ENCODE data around the gene C1QA. TPM values are rescaled to one million over a fixed set of nuclear protein-coding genes. Genes with fewer than 3 reads are reported as not detected.

C1QA gene
- total and polyA plus RNA-seq, 5 donors: 51.4 to 156 (median 112) TPM

GRCh38 chr1:22626237-22627157, 9.9 kb upstream of the C1QA start:
- Histone ChIP-seq H3K4me3 (ENCODE audit: low read length) (no peak overlapping the region), H3K27ac (ENCODE audit: low read length) (no peak overlapping the region), H3K4me1 (ENCODE audit: control insufficient read depth, insufficient read depth, low read length) (no peaks in the 10 kb centered on the region), H3K9me3 (ENCODE audit: control insufficient read depth, low read length) (no peaks in the 10 kb centered on the region), H3K27me3 (ENCODE audit: control insufficient read depth, insufficient read depth) (no peaks in the 10 kb centered on the region)
- DNase-seq (no peak), ATAC-seq (no peak)
- intact Hi-C loops (cut with DNase I): loop anchor here in 1 of 4 donors (10.0 kb wide), 1 partner anchor 82 kb away; no protein-coding TSS in a partner anchor
- WGBS: 20% methylated on average over 20 of the region's 20 CpGs

- Histone ChIP-seq H3K27me3 (ENCODE audit: control insufficient read depth, insufficient read depth) (no peaks in the 10 kb centered on the region), H3K4me3 (ENCODE audit: low read length) (no peak overlapping the region), H3K27ac (ENCODE audit: low read length) (no peak overlapping the region), H3K9me3 (ENCODE audit: control insufficient read depth, low read length) (no peaks in the 10 kb centered on the region), H3K4me1 (ENCODE audit: control insufficient read depth, insufficient read depth, low read length) (no peaks in the 10 kb centered on the region)
- intact Hi-C loops (cut with DNase I): loop anchor here in 1 of 4 donors (10.0 kb wide), 1 partner anchor 83 kb away; no protein-coding TSS in a partner anchor
- DNase-seq: no peak
- WGBS: 46% methylated on average over 5 of the region's 5 CpGs
- no peak for ATAC-seq
Observed at GRCh38 chr1:22627331-22627730, 9.1 kb upstream of the C1QA start.

GRCh38 chr1:22628698-22629444, 7.6 kb upstream of the C1QA start:
- 49% methylated on average over 11 of the region's 11 CpGs for WGBS
- Histone ChIP-seq H3K27ac (ENCODE audit: low read length) (no peak overlapping the region), H3K9me3 (ENCODE audit: control insufficient read depth, low read length) (no peaks in the 10 kb centered on the region), H3K4me1 (ENCODE audit: control insufficient read depth, insufficient read depth, low read length) (no peaks in the 10 kb centered on the region), H3K27me3 (ENCODE audit: control insufficient read depth, insufficient read depth) (no peaks in the 10 kb centered on the region), H3K4me3 (ENCODE audit: low read length) (no peak overlapping the region)
- intact Hi-C loops (cut with DNase I): loop anchor here in 1 of 4 donors (10.0 kb wide), 1 partner anchor 84 kb away; no protein-coding TSS in a partner anchor
- DNase-seq (no peak), ATAC-seq (no peak)

GRCh38 chr1:22629886-22630285, 6.5 kb upstream of the C1QA start:
- Histone ChIP-seq H3K4me3 (ENCODE audit: low read length) (no peak overlapping the region), H3K4me1 (ENCODE audit: control insufficient read depth, insufficient read depth, low read length) (no peaks in the 10 kb centered on the region), H3K9me3 (ENCODE audit: control insufficient read depth, low read length) (no peaks in the 10 kb centered on the region), H3K27me3 (ENCODE audit: control insufficient read depth, insufficient read depth) (no peaks in the 10 kb centered on the region), H3K27ac (ENCODE audit: low read length) (no peak overlapping the region)
- ATAC-seq: no peak
- intact Hi-C loops (cut with DNase I): loop anchor here in 1 of 4 donors (10.0 kb wide), 1 partner anchor 85 kb away; no protein-coding TSS in a partner anchor
- WGBS: 32% methylated on average over 2 of the region's 2 CpGs
- no peak for DNase-seq

GRCh38 chr1:22633697-22634463, 2.5 kb upstream of the C1QA start:
- Histone ChIP-seq H3K27ac (ENCODE audit: low read length) (no peak overlapping the region), H3K27me3 (ENCODE audit: control insufficient read depth, insufficient read depth) (no peaks in the 10 kb centered on the region), H3K9me3 (ENCODE audit: control insufficient read depth, low read length) (no peaks in the 10 kb centered on the region), H3K4me1 (ENCODE audit: control insufficient read depth, insufficient read depth, low read length) (no peaks in the 10 kb centered on the region), H3K4me3 (ENCODE audit: low read length) (no peak overlapping the region)
- intact Hi-C loops (cut with DNase I): no loop called here
- DNase-seq: no peak
- no peak for ATAC-seq
- 89% methylated on average over 10 of the region's 10 CpGs for WGBS

GRCh38 chr1:22635436-22635835, 992 bp upstream of the C1QA start:
- no peaks in the 10 kb centered on the region for H3K9me3 ChIP-seq (ENCODE audit: control insufficient read depth, low read length)
- WGBS: 59% methylated on average over 7 of the region's 7 CpGs
- no peaks in the 10 kb centered on the region for H3K4me1 ChIP-seq (ENCODE audit: control insufficient read depth, insufficient read depth, low read length)
- no peak overlapping the region for H3K27ac ChIP-seq (ENCODE audit: low read length)
- peak in 1 of 3 donors; percentile 69 for DNase-seq
- intact Hi-C loops (cut with DNase I): no loop called here
- no peaks in the 10 kb centered on the region for H3K27me3 ChIP-seq (ENCODE audit: control insufficient read depth, insufficient read depth)
- no peak for ATAC-seq
- H3K4me3 ChIP-seq (ENCODE audit: low read length): no peak overlapping the region

GRCh38 chr1:22636927-22637326, 499 bp downstream of the C1QA start:
- H3K27ac ChIP-seq (ENCODE audit: low read length): no peak overlapping the region
- no peaks in the 10 kb centered on the region for H3K9me3 ChIP-seq (ENCODE audit: control insufficient read depth, low read length)
- no peak for ATAC-seq
- intact Hi-C loops (cut with DNase I): no loop called here
- WGBS: 82% methylated on average over 6 of the region's 6 CpGs
- H3K4me3 ChIP-seq (ENCODE audit: low read length): no peak overlapping the region
- H3K27me3 ChIP-seq (ENCODE audit: control insufficient read depth, insufficient read depth): no peaks in the 10 kb centered on the region
- DNase-seq: no peak
- H3K4me1 ChIP-seq (ENCODE audit: control insufficient read depth, insufficient read depth, low read length): no peaks in the 10 kb centered on the region

GRCh38 chr1:22637907-22638445, 1.5 kb downstream of the C1QA start:
- no peak for ATAC-seq
- Histone ChIP-seq H3K27ac (ENCODE audit: low read length) (no peak overlapping the region), H3K4me1 (ENCODE audit: control insufficient read depth, insufficient read depth, low read length) (no peaks in the 10 kb centered on the region), H3K9me3 (ENCODE audit: control insufficient read depth, low read length) (no peaks in the 10 kb centered on the region), H3K4me3 (ENCODE audit: low read length) (no peak overlapping the region), H3K27me3 (ENCODE audit: control insufficient read depth, insufficient read depth) (no peaks in the 10 kb centered on the region)
- 49% methylated on average over 3 of the region's 3 CpGs for WGBS
- no peak for DNase-seq
- intact Hi-C loops (cut with DNase I): no loop called here

- Histone ChIP-seq H3K27ac (ENCODE audit: low read length) (no peak overlapping the region), H3K4me3 (ENCODE audit: low read length) (no peak overlapping the region), H3K4me1 (ENCODE audit: control insufficient read depth, insufficient read depth, low read length) (no peaks in the 10 kb centered on the region), H3K27me3 (ENCODE audit: control insufficient read depth, insufficient read depth) (no peaks in the 10 kb centered on the region), H3K9me3 (ENCODE audit: control insufficient read depth, low read length) (no peaks in the 10 kb centered on the region)
- intact Hi-C loops (cut with DNase I): no loop called here
- DNase-seq: no peak
- ATAC-seq: no peak
- WGBS: 78% methylated on average over 23 of the region's 23 CpGs
Observed at GRCh38 chr1:22638476-22639234, 2.2 kb downstream of the C1QA start.

- no peak overlapping the region for H3K27ac ChIP-seq (ENCODE audit: low read length)
- no peak for ATAC-seq
- WGBS: 33% methylated on average over 8 of the region's 8 CpGs
Observed at GRCh38 chr1:22639286-22639685, 2.9 kb downstream of the C1QA start.

More at GRCh38 chr1:22639286-22639685, 2.9 kb downstream of the C1QA start:
- Histone ChIP-seq H3K27me3 (ENCODE audit: control insufficient read depth, insufficient read depth) (no peaks in the 10 kb centered on the region), H3K4me3 (ENCODE audit: low read length) (no peak overlapping the region), H3K4me1 (ENCODE audit: control insufficient read depth, insufficient read depth, low read length) (no peaks in the 10 kb centered on the region), H3K9me3 (ENCODE audit: control insufficient read depth, low read length) (no peaks in the 10 kb centered on the region)
- intact Hi-C loops (cut with DNase I): no loop called here
- peak in 1 of 3 donors; percentile 75 for DNase-seq
